ENCODE data around the gene KAZN. TPM values are rescaled to one million over a fixed set of nuclear protein-coding genes. Genes with fewer than 3 reads are reported as not detected.

Gene KAZN
- total and polyA plus RNA-seq, 2 donors from 2014 or later: 17.4 to 60.8 TPM

DNA sequence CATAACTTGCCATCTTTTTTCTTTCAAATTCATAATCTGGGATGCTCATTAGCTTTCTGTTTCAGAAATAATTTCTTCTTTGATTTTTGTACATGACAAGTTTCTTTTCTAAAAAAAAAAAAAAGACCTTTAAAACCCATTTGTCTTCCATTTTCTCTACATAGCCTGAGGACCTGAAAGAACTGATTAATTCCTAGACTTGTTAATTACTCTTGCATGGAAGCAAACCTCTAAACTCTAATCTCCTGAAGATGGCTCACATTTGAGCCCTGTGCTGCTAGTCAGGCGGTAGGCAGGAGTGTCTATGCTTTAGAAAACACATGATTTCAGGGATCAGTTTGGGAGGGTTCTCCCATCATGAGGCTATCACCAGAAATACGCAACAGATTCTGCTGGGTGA lies 152.0 kb downstream of the KAZN start:
- FAIRE-seq (no peak), DNase-seq (no peak)
- Histone ChIP-seq H3K36me3 (ENCODE audit: control insufficient read depth in 2 of 3, insufficient read depth in 3 of 3, low read length in 3 of 3) (no peaks in the 10 kb centered on the region), H3K9me3 (ENCODE audit: control insufficient read depth in 2 of 3, insufficient read depth in 1 of 3, low read length in 3 of 3) (peaks cover 0 to 8% (median 0%) of the 10 kb centered on the region in 3 donors), H3K27ac (ENCODE audit: low read depth in 2 of 2, low read length in 2 of 2) (no peak overlapping the region), H3K4me3 (ENCODE audit: low read length in 3 of 3) (no peak overlapping the region), H3K4me1 (ENCODE audit: control insufficient read depth in 2 of 3, insufficient read depth in 2 of 3, low read depth in 1 of 3, low read length in 3 of 3) (no peaks in the 10 kb centered on the region), H3K9ac (ENCODE audit: low read length in 3 of 3) (no peak overlapping the region), H3K27me3 (ENCODE audit: control insufficient read depth, insufficient read depth, low read length) (no peaks in the 10 kb centered on the region)
- TF ChIP-seq, protein P1, sequence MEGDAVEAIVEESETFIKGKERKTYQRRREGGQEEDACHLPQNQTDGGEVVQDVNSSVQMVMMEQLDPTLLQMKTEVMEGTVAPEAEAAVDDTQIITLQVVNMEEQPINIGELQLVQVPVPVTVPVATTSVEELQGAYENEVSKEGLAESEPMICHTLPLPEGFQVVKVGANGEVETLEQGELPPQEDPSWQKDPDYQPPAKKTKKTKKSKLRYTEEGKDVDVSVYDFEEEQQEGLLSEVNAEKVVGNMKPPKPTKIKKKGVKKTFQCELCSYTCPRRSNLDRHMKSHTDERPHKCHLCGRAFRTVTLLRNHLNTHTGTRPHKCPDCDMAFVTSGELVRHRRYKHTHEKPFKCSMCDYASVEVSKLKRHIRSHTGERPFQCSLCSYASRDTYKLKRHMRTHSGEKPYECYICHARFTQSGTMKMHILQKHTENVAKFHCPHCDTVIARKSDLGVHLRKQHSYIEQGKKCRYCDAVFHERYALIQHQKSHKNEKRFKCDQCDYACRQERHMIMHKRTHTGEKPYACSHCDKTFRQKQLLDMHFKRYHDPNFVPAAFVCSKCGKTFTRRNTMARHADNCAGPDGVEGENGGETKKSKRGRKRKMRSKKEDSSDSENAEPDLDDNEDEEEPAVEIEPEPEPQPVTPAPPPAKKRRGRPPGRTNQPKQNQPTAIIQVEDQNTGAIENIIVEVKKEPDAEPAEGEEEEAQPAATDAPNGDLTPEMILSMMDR (IDR thresholded peaks at IDR 0.05; ENCODE audit: borderline replicate concordance, extremely low read depth, insufficient read depth): no peak
- intact Hi-C loops (cut with DNase I): no loop called here

DNA sequence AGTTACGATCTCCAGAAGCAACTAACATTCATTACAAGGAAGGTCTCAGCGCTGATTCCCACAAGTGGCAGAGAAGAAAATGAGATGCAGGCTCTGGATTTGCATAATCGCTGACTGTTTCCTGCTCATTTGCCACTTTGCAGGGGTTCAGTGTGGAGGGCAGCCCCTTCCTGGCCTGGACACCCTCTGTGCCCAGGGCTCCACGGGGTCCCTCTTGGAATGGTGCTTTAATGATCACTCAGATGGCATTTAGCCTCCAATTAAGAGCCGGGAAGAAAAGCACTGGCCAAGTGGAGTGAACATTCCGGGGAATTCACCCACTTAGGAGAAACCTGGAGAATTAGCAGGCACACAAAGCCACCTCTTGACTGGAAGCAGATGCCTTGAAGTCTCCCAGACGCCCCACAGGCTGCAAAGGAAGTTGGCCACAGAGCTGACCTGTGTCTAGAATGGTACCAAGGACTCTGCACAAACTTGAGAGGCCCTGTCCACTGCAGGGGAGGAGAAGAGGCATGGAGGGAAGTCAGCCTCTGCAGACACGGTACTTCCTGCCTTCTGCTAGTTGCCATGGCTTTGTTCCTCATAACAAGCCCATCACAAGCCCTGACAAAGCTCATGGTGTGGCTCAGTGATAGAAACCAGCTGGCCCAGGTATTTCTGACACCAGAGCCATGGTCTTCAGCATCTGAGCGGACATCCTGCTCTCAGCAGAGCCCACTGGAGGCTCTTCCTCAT lies 157.2 kb downstream of the KAZN start:
- Histone ChIP-seq H3K9ac (ENCODE audit: low read length in 3 of 3) (no peak overlapping the region), H3K27me3 (ENCODE audit: control insufficient read depth, insufficient read depth, low read length) (no peaks in the 10 kb centered on the region), H3K4me1 (ENCODE audit: control insufficient read depth in 2 of 3, insufficient read depth in 2 of 3, low read depth in 1 of 3, low read length in 3 of 3) (no peaks in the 10 kb centered on the region), H3K9me3 (ENCODE audit: control insufficient read depth in 2 of 3, insufficient read depth in 1 of 3, low read length in 3 of 3) (peaks cover 0 to 8% (median 1%) of the 10 kb centered on the region in 3 donors), H3K36me3 (ENCODE audit: control insufficient read depth in 2 of 3, insufficient read depth in 3 of 3, low read length in 3 of 3) (no peaks in the 10 kb centered on the region), H3K4me3 (ENCODE audit: low read length in 3 of 3) (no peak overlapping the region), H3K27ac (ENCODE audit: low read depth in 2 of 2, low read length in 2 of 2) (no peak overlapping the region)
- TF ChIP-seq, protein P1 (IDR thresholded peaks at IDR 0.05; ENCODE audit: borderline replicate concordance, extremely low read depth, insufficient read depth): no peak
- intact Hi-C loops (cut with DNase I): no loop called here
- FAIRE-seq (no peak), DNase-seq (peak in 4 of 5 donors; percentile 55 to 73 (median 68))

DNA sequence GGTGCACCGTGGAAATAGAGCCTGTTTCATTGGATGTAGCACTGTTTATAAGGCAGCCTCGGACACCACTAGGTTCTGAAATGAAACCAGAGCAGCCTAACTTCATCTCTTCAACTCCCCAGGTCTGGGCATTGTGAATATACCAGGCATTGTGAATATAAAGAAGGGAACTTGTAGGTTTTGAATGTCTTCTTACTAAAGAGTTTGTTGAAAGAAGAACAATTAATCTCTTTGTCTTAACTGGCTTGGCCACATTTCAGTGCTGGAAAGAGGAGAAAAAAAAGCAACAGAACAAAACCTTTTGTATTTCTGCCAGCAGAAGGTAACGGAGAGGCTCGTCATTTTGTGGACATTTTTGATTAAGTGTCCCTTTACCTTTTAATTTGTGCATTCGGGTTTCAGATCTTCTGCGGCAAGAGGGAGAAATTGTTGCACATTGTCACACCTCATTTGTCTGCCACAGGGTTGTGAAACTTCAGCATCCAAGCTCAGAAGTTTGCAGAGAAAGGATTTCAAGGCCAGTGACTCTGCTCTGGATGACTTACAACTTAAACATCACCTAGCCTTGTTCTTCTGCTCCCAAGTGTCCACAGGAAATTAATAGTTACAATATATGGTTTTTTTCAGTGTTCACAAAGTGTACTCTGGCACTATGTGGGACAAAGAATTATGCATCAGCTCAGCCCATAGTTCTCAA lies 158.3 kb downstream of the KAZN start:
- no peaks in the 10 kb centered on the region for H3K36me3 ChIP-seq (ENCODE audit: control insufficient read depth in 2 of 3, insufficient read depth in 3 of 3, low read length in 3 of 3)
- peak in 3 of 5 donors; percentile 37 to 84 (median 69) for DNase-seq
- peaks cover 0 to 8% (median 1%) of the 10 kb centered on the region in 3 donors for H3K9me3 ChIP-seq (ENCODE audit: control insufficient read depth in 2 of 3, insufficient read depth in 1 of 3, low read length in 3 of 3)
- H3K4me3 ChIP-seq (ENCODE audit: low read length in 3 of 3): no peak overlapping the region
- no peak for FAIRE-seq
- no peaks in the 10 kb centered on the region for H3K4me1 ChIP-seq (ENCODE audit: control insufficient read depth in 2 of 3, insufficient read depth in 2 of 3, low read depth in 1 of 3, low read length in 3 of 3)
- no peak overlapping the region for H3K27ac ChIP-seq (ENCODE audit: low read depth in 2 of 2, low read length in 2 of 2)
- H3K9ac ChIP-seq (ENCODE audit: low read length in 3 of 3): no peak overlapping the region
- H3K27me3 ChIP-seq (ENCODE audit: control insufficient read depth, insufficient read depth, low read length): no peaks in the 10 kb centered on the region
- intact Hi-C loops (cut with DNase I): no loop called here
- TF ChIP-seq, protein P1 (IDR thresholded peaks at IDR 0.05; ENCODE audit: borderline replicate concordance, extremely low read depth, insufficient read depth): no peak

Measured in kidney (tissue), 14 donors.